GM12878 (cell line): ENCODE measurements around the gene VCAN. TPM values are rescaled to one million over a fixed set of nuclear protein-coding genes. Genes with fewer than 3 reads are reported as not detected.

Experiments
- ATAC-seq: fragments of 200-7000 bp; cut with Tn5 transposase; 3 replicates; pipeline ENCODE4 v1.9.1; 2020; ENCODE audit warnings: mild to moderate bottlenecking, moderate library complexity
- BruUV-seq: library from RNA; stranded (reverse); fragments of 400-500 nt; replicated peaks from 2 replicates; lab custom pipeline; 2021; lab: Mats Ljungman, UMichigan
- CTCF ChIA-PET: fragments of 300-600 bp; sonication (Branson Sonifier 250); formaldehyde crosslinking; extraction: SDS; loops from one replicate; lab custom pipeline; 2021; ENCODE audit warnings: inconsistent platforms; lab: Yijun Ruan, JAX
- POLR2A ChIA-PET: fragments of 350-600 bp; formaldehyde crosslinking; extraction: SDS; loops from one replicate; lab custom pipeline; 2021; ENCODE audit warnings: inconsistent platforms; lab: Charles Lee
- RAD21 ChIA-PET: fragments of 300-600 bp; sonication (Branson Sonifier 250); formaldehyde crosslinking; loops from one replicate; lab custom pipeline; 2023; ENCODE audit warnings: antibody characterized with exemption; ENCODE audit not compliant: unreplicated experiment; lab: Charles Lee
- SMC1A ChIA-PET: fragments of 300-600 bp; sonication (Branson Sonifier 250); formaldehyde crosslinking; loops from one replicate; lab custom pipeline; 2023; ENCODE audit not compliant: unreplicated experiment, uncharacterized antibody; lab: Charles Lee
- DNase-seq: peaks from one replicate; pipeline ENCODE4 v3.0.0-alpha.2; 2011; ENCODE audit warnings: low read depth, low spot score
- FAIRE-seq: peaks from 3 replicates; lab custom pipeline; 2011; peaks lifted over from hg19 to GRCh38; lab: Jason Lieb, UNC
- H2AFZ ChIP-seq: 2 replicates; pipeline ENCODE4 v1.6.0; 2011; ENCODE audit warnings: low read depth, low read length, control low read depth; ENCODE audit not compliant: control insufficient read depth
- H3K27ac ChIP-seq: 2 replicates; pipeline ENCODE4 v1.5.1; 2011; ENCODE audit warnings: control low read depth; ENCODE audit not compliant: control insufficient read depth, insufficient read depth
- H3K27me3 ChIP-seq, 2 experiments: replicated peaks in 1 of 2; 2 replicates each; pipeline versions ENCODE4 v1.6.0 to v1.6.1; 2011; ENCODE audit warnings: low read length in 1 of 2; ENCODE audit not compliant: control insufficient read depth in 2 of 2, insufficient read depth in 2 of 2
- H3K36me3 ChIP-seq, 2 experiments: 2 replicates each; pipeline ENCODE4 v1.5.1; 2011; ENCODE audit warnings: low read length in 1 of 2; ENCODE audit not compliant: control insufficient read depth in 2 of 2, insufficient read depth in 2 of 2
- H3K4me1 ChIP-seq: 2 replicates; pipeline ENCODE4 v1.6.1; 2011; ENCODE audit warnings: mild to moderate bottlenecking, low read length, moderate library complexity, mixed read lengths; ENCODE audit not compliant: control insufficient read depth, insufficient read depth
- H3K4me2 ChIP-seq: 2 replicates; pipeline ENCODE4 v1.6.0; 2011; ENCODE audit warnings: control low read depth; ENCODE audit not compliant: control insufficient read depth, insufficient read depth
- H3K4me3 ChIP-seq: fragments of 200-600 bp; sonication (generic); 2 replicates; pipeline ENCODE4 v1.5.1; 2016
- H3K79me2 ChIP-seq: 2 replicates; pipeline ENCODE4 v1.6.0; 2011; ENCODE audit warnings: low read length; ENCODE audit not compliant: control insufficient read depth, insufficient read depth
- H3K9ac ChIP-seq: 2 replicates; pipeline ENCODE4 v1.8.0; 2011; ENCODE audit warnings: low read length, control low read depth, mixed read lengths; ENCODE audit not compliant: control insufficient read depth, insufficient read depth
- H3K9me3 ChIP-seq: replicated peaks from 3 replicates; pipeline ENCODE4 v1.5.1; 2011; ENCODE audit warnings: mild to moderate bottlenecking, low read length; ENCODE audit not compliant: control insufficient read depth, insufficient read depth
- H4K20me1 ChIP-seq: 2 replicates; pipeline ENCODE4 v1.6.0; 2011; ENCODE audit not compliant: control insufficient read depth, insufficient read depth
- BHLHE40 ChIP-seq, 2 experiments: fragments of 450-650 bp in 1 of 2; IDR thresholded peaks; 2 replicates each; pipeline ENCODE4 v1.6.1; 2011 to 2017; ENCODE audit warnings: low read depth in 2 of 2, borderline replicate concordance in 1 of 2, improper control_type of control experiment in 1 of 2, low read length in 1 of 2, mild to moderate bottlenecking in 1 of 2
- HDAC6 ChIP-seq: fragments of 200-600 bp; sonication (generic); IDR thresholded peaks from one replicate; pipeline ENCODE4 v1.8.0; 2017; ENCODE audit warnings: antibody characterized with exemption; ENCODE audit not compliant: unreplicated experiment
- IRF4 ChIP-seq: IDR thresholded peaks from 2 replicates; pipeline ENCODE4 v1.6.1; 2011; ENCODE audit warnings: low read depth, low read length
- MTA3 ChIP-seq: IDR thresholded peaks from 2 replicates; pipeline ENCODE4 v1.6.1; 2012; ENCODE audit warnings: low read length, inconsistent platforms, borderline replicate concordance
- MXI1 ChIP-seq: fragments of 150-350 bp; IDR thresholded peaks from 2 replicates; pipeline ENCODE4 v1.6.1; 2011; ENCODE audit warnings: low read depth, mild to moderate bottlenecking, inconsistent platforms, low read length, improper control_type of control experiment
- NFXL1 ChIP-seq: fragments of 450-650 bp; IDR thresholded peaks from 2 replicates; pipeline ENCODE4 v1.6.1; 2017; ENCODE audit warnings: antibody characterized with exemption, mild to moderate bottlenecking, borderline replicate concordance
- WGBS: methylation state at CpG from one replicate; pipeline ENCODE4 v1.1.6; 2016; ENCODE audit warnings: low lambda C conversion rate; ENCODE audit not compliant: insufficient replicate concordance, insufficient coverage; ENCODE audit errors: missing lambda C conversion rate; 5-methylcytosine and 5-hydroxymethylcytosine counted together
- in situ Hi-C: fragments of 300-500 bp; cut with MboI; formaldehyde crosslinking; loops from 9 replicates; pipeline ENCODE4 v1.14.3; 2018; ENCODE audit warnings: mixed read lengths
- intact Hi-C: fragments of 100-400 bp; cut with micrococcal nuclease; formaldehyde crosslinking; loops from one replicate; pipeline ENCODE4 v1.14.2; 2022; ENCODE audit not compliant: unreplicated experiment
- polyA plus RNA-seq, 11 experiments: library from polyadenylated mRNA; depleted of rRNA in 4 of 11; unstranded in 6 of 11; stranded (reverse) in 5 of 11; fragments of >200 nt; fragmentation: Nextera tagmentation in 4 of 11; fragmentation: Illumina TruSeq in 1 of 11; extraction: Ambion mirVana in 4 of 11; extraction: Trizol in 1 of 11; gene quantifications; 1 replicate in 1 of 11; 2 replicates in 10 of 11; pipeline versions ENCODE4 v1.2.1 to v1.2.3, GENCODE V29; 2011 to 2016; ENCODE audit warnings: inconsistent platforms in 2 of 11, missing spikeins in 2 of 11, low read depth in 1 of 11
- total RNA-seq, 4 experiments: library from RNA; depleted of rRNA in 3 of 4; stranded (reverse); fragments of >200 nt in 3 of 4; fragmentation: Illumina TruSeq in 1 of 4; extraction: Trizol in 1 of 4; gene quantifications; 2 replicates each; pipeline versions ENCODE4 v1.2.1 to v1.2.3, GENCODE V29; 2013 to 2021
- TF ChIP-seq, protein P1 (sequence below): IDR thresholded peaks from 2 replicates; pipeline ENCODE4 v1.6.1; 2011; ENCODE audit warnings: borderline replicate concordance, low read depth, mild to moderate bottlenecking, moderate library complexity, mixed read lengths, low read length; ENCODE audit not compliant: insufficient read depth; ENCODE audit errors: extremely low read length
- TF ChIP-seq, protein P2 (sequence below): IDR thresholded peaks from 2 replicates; pipeline ENCODE4 v1.6.1; 2012; ENCODE audit warnings: low read length, inconsistent platforms
- TF ChIP-seq, protein P3 (sequence below): fragments of 450-650 bp; IDR thresholded peaks from 2 replicates; pipeline ENCODE4 v1.6.1; 2017; ENCODE audit warnings: mild to moderate bottlenecking, moderate library complexity

VCAN gene
- total and polyA plus RNA-seq, 10 of the 15 experiments (the other 5 are each of a cell fraction or from before 2014, with no cell fraction given) = 1.2 to 15.2 (median 4.5) TPM

DNA sequence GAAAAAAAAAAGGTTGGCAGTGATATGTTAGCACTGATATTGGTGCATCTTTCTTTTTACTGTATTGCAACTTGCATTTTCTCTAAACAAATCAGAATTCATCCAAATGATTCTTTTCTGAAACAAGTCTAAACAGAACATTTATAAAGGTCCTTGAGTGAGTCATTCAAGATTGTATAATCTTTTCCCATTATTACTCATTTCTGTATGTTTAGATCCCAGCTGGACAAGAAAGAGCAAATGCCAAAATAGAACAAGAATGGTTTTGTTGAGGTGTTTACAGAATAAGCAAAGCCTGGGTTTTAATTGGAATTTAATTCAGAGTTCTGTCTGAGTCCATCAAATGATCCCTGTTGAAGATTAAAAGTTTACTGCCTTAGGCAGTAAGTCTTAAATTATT is 112.3 kb downstream of the VCAN start:
- in situ Hi-C loops (no loop called here), intact Hi-C loops (no loop called here)
- no peak for FAIRE-seq
- Histone ChIP-seq H3K27ac (no peak overlapping the region), H4K20me1 (no peaks in the 10 kb centered on the region), H3K27me3 (no peaks in the 10 kb centered on the region; a peak in 1 of 4 replicates), H3K9me3 (no peaks in the 10 kb centered on the region), H3K79me2 (no peaks in the 10 kb centered on the region), H3K4me1 (no peaks in the 10 kb centered on the region), H3K9ac (no peak overlapping the region), H3K4me2 (no peak overlapping the region), H3K4me3 (no peak overlapping the region), H3K36me3 (no peaks in the 10 kb centered on the region), H2AFZ (no peak overlapping the region)
- no peak for DNase-seq
- ChIA-PET RAD21 (no interaction called here), CTCF (no interaction called here), POLR2A (no interaction called here), SMC1A (no interaction called here)
- ATAC-seq = no peak
- no TSS peak for BruUV-seq
- no peak for TF ChIP-seq MTA3
- TF ChIP-seq BHLHE40 (IDR thresholded peaks at IDR 0.05; ENCODE audit: borderline replicate concordance in 1 of 2, low read depth in 2 of 2, low read length in 1 of 2) = no peak
- TF ChIP-seq, protein P1, sequence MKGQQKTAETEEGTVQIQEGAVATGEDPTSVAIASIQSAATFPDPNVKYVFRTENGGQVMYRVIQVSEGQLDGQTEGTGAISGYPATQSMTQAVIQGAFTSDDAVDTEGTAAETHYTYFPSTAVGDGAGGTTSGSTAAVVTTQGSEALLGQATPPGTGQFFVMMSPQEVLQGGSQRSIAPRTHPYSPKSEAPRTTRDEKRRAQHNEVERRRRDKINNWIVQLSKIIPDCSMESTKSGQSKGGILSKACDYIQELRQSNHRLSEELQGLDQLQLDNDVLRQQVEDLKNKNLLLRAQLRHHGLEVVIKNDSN = no peak
- TF ChIP-seq NFXL1 = no peak

DNA sequence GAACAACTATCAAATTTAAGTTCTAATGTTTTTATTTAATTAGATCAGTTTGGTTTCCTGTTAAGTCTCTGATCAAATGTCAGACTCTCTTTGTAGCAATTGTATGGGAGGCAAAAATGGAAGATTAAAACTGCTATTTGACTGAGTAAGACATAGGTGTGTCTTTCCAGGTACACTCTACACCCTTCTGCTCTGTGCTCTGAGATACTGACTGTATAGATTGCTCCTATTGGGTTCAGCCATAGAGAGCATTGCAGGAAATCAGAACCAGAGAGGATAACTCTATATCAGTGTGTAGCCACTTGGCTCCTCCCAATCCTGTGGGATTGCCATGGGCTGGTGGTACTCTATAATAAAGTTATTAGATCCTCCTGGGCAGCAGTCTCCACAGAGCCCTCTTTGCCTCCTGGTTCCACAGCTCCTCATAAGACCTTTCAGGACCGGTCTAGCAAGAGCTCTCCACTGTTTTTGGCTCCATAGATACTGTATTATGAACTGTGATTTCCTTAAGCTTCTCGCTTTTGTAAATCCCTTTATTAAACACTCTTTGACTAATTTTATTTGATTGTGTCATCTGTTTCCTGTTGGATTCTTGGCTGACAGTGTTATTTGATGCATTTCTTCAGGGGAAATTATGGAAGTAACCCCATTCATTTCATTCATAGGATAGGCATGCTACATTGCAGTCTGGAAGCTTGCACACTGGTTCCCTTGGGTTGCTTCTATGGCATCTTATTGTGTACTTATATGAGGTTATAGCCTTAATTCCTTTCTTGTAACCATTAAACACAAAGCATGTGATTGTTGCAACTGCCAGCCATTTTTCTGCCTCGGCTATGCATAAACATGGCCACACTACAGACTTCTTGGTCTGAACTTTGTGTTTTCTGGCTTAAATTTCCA is 115.6 kb downstream of the VCAN start:
- intact Hi-C loops = no loop called here
- in situ Hi-C loops = no loop called here
- no peaks in the 10 kb centered on the region for H3K79me2 ChIP-seq
- no peaks in the 10 kb centered on the region for H3K4me1 ChIP-seq
- ChIA-PET POLR2A (no interaction called here), SMC1A (no interaction called here), RAD21 (interaction anchor here (0.8 kb wide), 1 partner anchor 1235 kb away, joined by 3 read pairs; no protein-coding TSS in a partner anchor), CTCF (no interaction called here)
- no peak overlapping the region for H3K4me3 ChIP-seq
- no peaks in the 10 kb centered on the region for H3K9me3 ChIP-seq
- no TSS peak for BruUV-seq
- ATAC-seq (no peak), DNase-seq (no peak), FAIRE-seq (no peak)
- no peaks in the 10 kb centered on the region for H4K20me1 ChIP-seq
- no peaks in the 10 kb centered on the region for H3K36me3 ChIP-seq
- no peak overlapping the region for H2AFZ ChIP-seq
- H3K27ac ChIP-seq = no peak overlapping the region
- no peaks in the 10 kb centered on the region; a peak in 1 of 4 replicates for H3K27me3 ChIP-seq
- H3K9ac ChIP-seq = no peak overlapping the region
- 17% methylated on average over 3 of the region's 3 CpGs for WGBS
- no peak overlapping the region for H3K4me2 ChIP-seq
- TF ChIP-seq MXI1 = no peak
- no peak for TF ChIP-seq HDAC6
- TF ChIP-seq, protein P2, sequence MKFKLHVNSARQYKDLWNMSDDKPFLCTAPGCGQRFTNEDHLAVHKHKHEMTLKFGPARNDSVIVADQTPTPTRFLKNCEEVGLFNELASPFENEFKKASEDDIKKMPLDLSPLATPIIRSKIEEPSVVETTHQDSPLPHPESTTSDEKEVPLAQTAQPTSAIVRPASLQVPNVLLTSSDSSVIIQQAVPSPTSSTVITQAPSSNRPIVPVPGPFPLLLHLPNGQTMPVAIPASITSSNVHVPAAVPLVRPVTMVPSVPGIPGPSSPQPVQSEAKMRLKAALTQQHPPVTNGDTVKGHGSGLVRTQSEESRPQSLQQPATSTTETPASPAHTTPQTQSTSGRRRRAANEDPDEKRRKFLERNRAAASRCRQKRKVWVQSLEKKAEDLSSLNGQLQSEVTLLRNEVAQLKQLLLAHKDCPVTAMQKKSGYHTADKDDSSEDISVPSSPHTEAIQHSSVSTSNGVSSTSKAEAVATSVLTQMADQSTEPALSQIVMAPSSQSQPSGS = no peak
- TF ChIP-seq IRF4 = no peak
- TF ChIP-seq, protein P3, sequence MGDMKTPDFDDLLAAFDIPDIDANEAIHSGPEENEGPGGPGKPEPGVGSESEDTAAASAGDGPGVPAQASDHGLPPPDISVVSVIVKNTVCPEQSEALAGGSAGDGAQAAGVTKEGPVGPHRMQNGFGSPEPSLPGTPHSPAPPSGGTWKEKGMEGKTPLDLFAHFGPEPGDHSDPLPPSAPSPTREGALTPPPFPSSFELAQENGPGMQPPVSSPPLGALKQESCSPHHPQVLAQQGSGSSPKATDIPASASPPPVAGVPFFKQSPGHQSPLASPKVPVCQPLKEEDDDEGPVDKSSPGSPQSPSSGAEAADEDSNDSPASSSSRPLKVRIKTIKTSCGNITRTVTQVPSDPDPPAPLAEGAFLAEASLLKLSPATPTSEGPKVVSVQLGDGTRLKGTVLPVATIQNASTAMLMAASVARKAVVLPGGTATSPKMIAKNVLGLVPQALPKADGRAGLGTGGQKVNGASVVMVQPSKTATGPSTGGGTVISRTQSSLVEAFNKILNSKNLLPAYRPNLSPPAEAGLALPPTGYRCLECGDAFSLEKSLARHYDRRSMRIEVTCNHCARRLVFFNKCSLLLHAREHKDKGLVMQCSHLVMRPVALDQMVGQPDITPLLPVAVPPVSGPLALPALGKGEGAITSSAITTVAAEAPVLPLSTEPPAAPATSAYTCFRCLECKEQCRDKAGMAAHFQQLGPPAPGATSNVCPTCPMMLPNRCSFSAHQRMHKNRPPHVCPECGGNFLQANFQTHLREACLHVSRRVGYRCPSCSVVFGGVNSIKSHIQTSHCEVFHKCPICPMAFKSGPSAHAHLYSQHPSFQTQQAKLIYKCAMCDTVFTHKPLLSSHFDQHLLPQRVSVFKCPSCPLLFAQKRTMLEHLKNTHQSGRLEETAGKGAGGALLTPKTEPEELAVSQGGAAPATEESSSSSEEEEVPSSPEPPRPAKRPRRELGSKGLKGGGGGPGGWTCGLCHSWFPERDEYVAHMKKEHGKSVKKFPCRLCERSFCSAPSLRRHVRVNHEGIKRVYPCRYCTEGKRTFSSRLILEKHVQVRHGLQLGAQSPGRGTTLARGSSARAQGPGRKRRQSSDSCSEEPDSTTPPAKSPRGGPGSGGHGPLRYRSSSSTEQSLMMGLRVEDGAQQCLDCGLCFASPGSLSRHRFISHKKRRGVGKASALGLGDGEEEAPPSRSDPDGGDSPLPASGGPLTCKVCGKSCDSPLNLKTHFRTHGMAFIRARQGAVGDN = no peak
